Stimulated activated CD4-positive, alpha-beta T cell treated with anti-CD3 and anti-CD28 coated beads, TNF-alpha, amount 100 ng/mL, for 4 hours (primary cell): ENCODE data around the gene SORL1-AS1.

ENCODE experiments used
- DNase-seq, 3 experiments: peaks; one replicate each; pipeline ENCODE4 v3.0.0-alpha.2; 2020; ENCODE audit warnings: low read depth in 3 of 3

SORL1-AS1 gene

GRCh38 chr11:121391914-121392313 is 60.9 kb downstream of the SORL1-AS1 start:
- no peak for DNase-seq

- DNase-seq: no peak
Measured at GRCh38 chr11:121389651-121390050, 63.1 kb downstream of the SORL1-AS1 start.
